Gastrocnemius medialis (tissue), 4 donors: Measurements from ENCODE around the gene MOCS2.

Source experiments
- CTCF ChIP-seq, 5 experiments: fragments of 450-650 bp in 3 of 5; fragments of 200-600 bp in 2 of 5; sonication (generic) in 2 of 5; IDR thresholded peaks in 4 of 5; conservative IDR thresholded peaks in 1 of 5; 1 replicate in 4 of 5; 2 replicates in 1 of 5; pipeline ENCODE4 v1.5.1; 2016 to 2019; ENCODE audit warnings: antibody characterized with exemption in 5 of 5, mild to moderate bottlenecking in 3 of 5, moderate library complexity in 3 of 5
- POLR2A ChIP-seq, 2 donors: fragments of 450-650 bp; IDR thresholded peaks; one replicate each; pipeline ENCODE4 v1.6.1; 2017; ENCODE audit warnings: antibody characterized with exemption in 2 of 2, mild to moderate bottlenecking in 2 of 2, moderate library complexity in 2 of 2

- TF ChIP-seq CTCF (IDR thresholded peaks at IDR 0.05 in 4 of 5, conservative IDR thresholded peaks at IDR 0.05 in 1 of 5) = no peak
- no peak for TF ChIP-seq POLR2A (IDR thresholded peaks at IDR 0.05)
Measured at GRCh38 chr5:53133020-53133419, 23.5 kb upstream of the MOCS2 start.
